ENCODE measurements around the gene SLC25A21. TPM values are rescaled to one million over a fixed set of nuclear protein-coding genes. Genes with fewer than 3 reads are reported as not detected.
"Not testable (repeated sequence)": the region's sequence is repeated elsewhere in the genome, so short reads cannot be mapped to it uniquely, and the experiment has no call there.

The SLC25A21 gene
- total RNA-seq, 1 donor = 1.3 TPM

DNA sequence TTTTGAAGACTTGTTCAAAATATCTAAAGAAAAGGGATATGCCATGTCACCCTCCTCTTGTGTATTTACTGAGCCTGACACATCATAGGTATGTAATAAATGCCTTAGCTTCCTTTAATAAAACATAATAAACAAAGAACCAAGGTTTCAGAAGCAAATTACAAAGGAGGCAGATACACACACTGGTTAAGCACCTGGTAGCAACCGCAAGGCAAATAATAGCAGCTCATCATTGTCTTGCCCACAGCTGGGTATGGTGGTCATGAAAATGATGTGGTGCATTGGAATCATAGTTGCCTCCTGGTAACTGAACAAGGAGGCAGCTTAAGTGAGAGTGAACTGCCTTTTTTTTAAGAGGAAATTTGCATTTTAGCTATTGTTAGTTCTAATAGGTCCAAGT is 471.8 kb downstream of the SLC25A21 start:
- no peak for DNase-seq (ENCODE audit: low read depth)
- TF ChIP-seq, protein P1, sequence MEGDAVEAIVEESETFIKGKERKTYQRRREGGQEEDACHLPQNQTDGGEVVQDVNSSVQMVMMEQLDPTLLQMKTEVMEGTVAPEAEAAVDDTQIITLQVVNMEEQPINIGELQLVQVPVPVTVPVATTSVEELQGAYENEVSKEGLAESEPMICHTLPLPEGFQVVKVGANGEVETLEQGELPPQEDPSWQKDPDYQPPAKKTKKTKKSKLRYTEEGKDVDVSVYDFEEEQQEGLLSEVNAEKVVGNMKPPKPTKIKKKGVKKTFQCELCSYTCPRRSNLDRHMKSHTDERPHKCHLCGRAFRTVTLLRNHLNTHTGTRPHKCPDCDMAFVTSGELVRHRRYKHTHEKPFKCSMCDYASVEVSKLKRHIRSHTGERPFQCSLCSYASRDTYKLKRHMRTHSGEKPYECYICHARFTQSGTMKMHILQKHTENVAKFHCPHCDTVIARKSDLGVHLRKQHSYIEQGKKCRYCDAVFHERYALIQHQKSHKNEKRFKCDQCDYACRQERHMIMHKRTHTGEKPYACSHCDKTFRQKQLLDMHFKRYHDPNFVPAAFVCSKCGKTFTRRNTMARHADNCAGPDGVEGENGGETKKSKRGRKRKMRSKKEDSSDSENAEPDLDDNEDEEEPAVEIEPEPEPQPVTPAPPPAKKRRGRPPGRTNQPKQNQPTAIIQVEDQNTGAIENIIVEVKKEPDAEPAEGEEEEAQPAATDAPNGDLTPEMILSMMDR (IDR thresholded peaks at IDR 0.05; ENCODE audit: insufficient read depth, low read depth, low read length) = no peak
- H3K4me3 ChIP-seq (ENCODE audit: low read depth, low read length) = no peak overlapping the region

- DNase-seq (ENCODE audit: low read depth); H3K4me3 ChIP-seq (ENCODE audit: low read depth, low read length): not testable (repeated sequence)
Measured at GRCh38 chr14:36699420-36699819, 473.0 kb downstream of the SLC25A21 start.

GRCh38 chr14:36690311-36691040 is 481.9 kb downstream of the SLC25A21 start:
- DNase-seq (ENCODE audit: low read depth) = no peak

DNA sequence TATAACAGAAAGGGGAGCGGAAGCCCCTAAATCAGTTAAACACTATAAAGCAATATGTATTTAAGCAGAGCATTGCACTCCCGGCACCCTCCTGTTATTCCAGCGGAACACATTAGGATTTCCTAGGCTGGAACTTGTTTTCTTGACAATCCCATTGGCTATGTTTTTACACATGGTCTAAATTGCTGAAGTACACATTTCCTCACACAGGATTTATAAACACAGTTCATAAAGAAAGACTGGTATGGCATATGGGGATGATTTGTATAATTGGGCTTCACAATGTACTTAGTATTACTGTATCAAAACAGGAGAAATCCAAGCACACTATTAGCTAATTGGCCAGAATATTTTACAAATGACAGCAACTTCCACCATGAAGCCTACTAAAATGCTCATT is 487.5 kb downstream of the SLC25A21 start:
- H3K4me3 ChIP-seq (ENCODE audit: low read depth, low read length) = no peak overlapping the region
- TF ChIP-seq, protein P1 (IDR thresholded peaks at IDR 0.05; ENCODE audit: insufficient read depth, low read depth, low read length) = no peak
- DNase-seq (ENCODE audit: low read depth) = no peak

More at GRCh38 chr14:36690311-36691040, 481.9 kb downstream of the SLC25A21 start:
- H3K4me3 ChIP-seq (ENCODE audit: low read depth, low read length) = no peak overlapping the region
- TF ChIP-seq, protein P1 (IDR thresholded peaks at IDR 0.05; ENCODE audit: insufficient read depth, low read depth, low read length) = no peak

DNA sequence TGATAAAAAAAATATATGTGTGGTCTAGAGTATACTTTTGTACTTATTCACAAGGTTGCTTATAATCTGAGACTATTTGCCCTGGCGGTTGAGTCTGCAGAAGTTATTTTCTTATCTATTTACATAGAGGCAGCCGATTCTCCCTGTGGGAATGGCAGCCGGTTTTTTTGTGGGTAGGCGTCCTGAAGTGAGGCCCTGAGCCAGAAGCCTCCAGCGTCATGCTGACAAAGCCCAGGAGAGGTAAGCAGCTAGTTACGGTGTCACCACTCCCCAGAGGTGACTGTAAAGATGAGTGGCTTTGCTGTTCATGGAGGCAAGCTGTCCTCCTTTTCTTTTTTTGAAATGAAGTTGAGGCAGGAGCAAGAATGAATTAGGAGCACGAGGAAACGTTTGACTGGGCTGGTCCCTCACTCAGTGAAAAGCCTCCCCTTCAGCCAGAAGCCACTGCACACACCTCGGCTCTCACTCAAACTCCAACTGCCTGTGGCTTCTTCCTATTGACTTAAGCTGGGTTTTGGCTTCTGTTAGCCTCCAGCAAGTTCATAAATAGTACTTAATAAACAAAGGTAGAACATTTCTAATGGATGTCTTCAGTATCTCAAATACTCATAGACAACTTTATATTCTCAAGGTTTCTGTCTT is 489.2 kb downstream of the SLC25A21 start:
- no peak overlapping the region for H3K4me3 ChIP-seq (ENCODE audit: low read depth, low read length)
- TF ChIP-seq, protein P1 (IDR thresholded peaks at IDR 0.05; ENCODE audit: insufficient read depth, low read depth, low read length) = no peak
- DNase-seq (ENCODE audit: low read depth) = no peak

- TF ChIP-seq, protein P1 (IDR thresholded peaks at IDR 0.05; ENCODE audit: insufficient read depth, low read depth, low read length) = no peak
- DNase-seq (ENCODE audit: low read depth) = no peak
- no peak overlapping the region for H3K4me3 ChIP-seq (ENCODE audit: low read depth, low read length)
Measured at GRCh38 chr14:36682338-36682737, 490.1 kb downstream of the SLC25A21 start.

GRCh38 chr14:36676236-36676635 is 496.2 kb downstream of the SLC25A21 start:
- no peak for DNase-seq (ENCODE audit: low read depth)
- TF ChIP-seq, protein P1 (IDR thresholded peaks at IDR 0.05; ENCODE audit: insufficient read depth, low read depth, low read length) = no peak
- H3K4me3 ChIP-seq (ENCODE audit: low read depth, low read length) = no peak overlapping the region

All from fibroblast of villous mesenchyme (primary cell).